Parathyroid adenoma (tissue), 2 donors: ENCODE data around the gene CYP2D6.
"Not testable (repeated sequence)": the region's sequence is repeated elsewhere in the genome, so short reads cannot be mapped to it uniquely, and the experiment has no call there.

Experiments used
- H2AFZ ChIP-seq: fragments of 300-600 bp; sonication (generic); one replicate; pipeline ENCODE4 v1.7.0; 2017; ENCODE audit warnings: antibody characterized with exemption, mild to moderate bottlenecking
- H3K27ac ChIP-seq: fragments of 300-600 bp; sonication (generic); one replicate; pipeline ENCODE4 v1.7.0; 2017
- H3K27me3 ChIP-seq: fragments of 300-600 bp; sonication (generic); one replicate; pipeline ENCODE4 v1.7.0; 2017; ENCODE audit warnings: low read length; ENCODE audit not compliant: control insufficient read depth, insufficient read depth
- H3K36me3 ChIP-seq: fragments of 300-600 bp; sonication (generic); one replicate; pipeline ENCODE4 v1.7.0; 2017; ENCODE audit warnings: low read length; ENCODE audit not compliant: control insufficient read depth, insufficient read depth
- H3K4me1 ChIP-seq: fragments of 300-600 bp; sonication (generic); one replicate; pipeline ENCODE4 v1.7.0; 2017; ENCODE audit warnings: control low read depth
- H3K4me2 ChIP-seq: fragments of 300-600 bp; sonication (generic); one replicate; pipeline ENCODE4 v1.7.0; 2017; ENCODE audit warnings: low read length
- H3K4me3 ChIP-seq: fragments of 300-600 bp; sonication (generic); one replicate; pipeline ENCODE4 v1.7.0; 2017; ENCODE audit warnings: low read depth, low read length
- H3K79me2 ChIP-seq: fragments of 300-600 bp; sonication (generic); one replicate; pipeline ENCODE4 v1.7.0; 2017; ENCODE audit warnings: control low read depth
- H3K9ac ChIP-seq: fragments of 300-600 bp; sonication (generic); one replicate; pipeline ENCODE4 v1.7.0; 2017; ENCODE audit warnings: mild to moderate bottlenecking
- H3K9me3 ChIP-seq: fragments of 300-600 bp; sonication (generic); one replicate; pipeline ENCODE4 v1.7.0; 2017; ENCODE audit warnings: low read length; ENCODE audit not compliant: control insufficient read depth
- TF ChIP-seq, protein P1 (sequence below): fragments of 300-600 bp; sonication (generic); IDR thresholded peaks from one replicate; pipeline ENCODE4 v1.7.0; 2017; ENCODE audit warnings: antibody characterized with exemption, mild to moderate bottlenecking
- donor health status: primary hyperparathyroidism.

Gene CYP2D6

DNA sequence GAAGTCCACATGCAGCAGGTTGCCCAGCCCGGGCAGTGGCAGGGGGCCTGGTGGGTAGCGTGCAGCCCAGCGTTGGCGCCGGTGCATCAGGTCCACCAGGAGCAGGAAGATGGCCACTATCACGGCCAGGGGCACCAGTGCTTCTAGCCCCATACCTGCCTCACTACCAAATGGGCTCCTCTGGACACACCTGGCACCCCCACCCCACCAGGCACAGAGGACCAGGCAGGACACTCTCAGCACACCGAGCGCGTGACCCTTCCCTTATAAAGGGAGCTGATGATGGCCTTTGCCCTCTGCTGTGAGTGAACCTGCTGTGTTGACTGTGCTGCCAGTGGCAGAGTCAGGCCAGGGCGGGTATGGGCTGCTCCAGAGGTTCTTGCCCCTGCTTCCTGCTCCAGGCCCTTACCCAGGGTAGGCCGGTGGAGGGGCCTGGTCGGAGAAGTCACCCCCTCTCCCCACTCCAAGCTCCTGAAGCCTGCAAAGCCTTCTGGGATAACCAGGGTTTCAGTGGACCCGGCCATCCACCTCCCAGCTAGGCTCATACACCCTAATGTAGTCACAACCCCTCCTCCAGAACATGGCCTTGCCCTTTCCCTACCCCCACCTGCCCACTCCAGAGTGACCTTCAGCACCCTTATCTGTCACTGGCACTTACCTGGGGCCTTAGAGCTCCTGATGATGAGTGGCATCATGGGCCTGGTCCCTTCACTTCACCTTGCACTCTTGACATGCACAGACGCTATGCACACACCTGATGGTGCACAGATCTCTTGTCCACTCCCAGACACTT, at the start of gene CYP2D6:
CYP2D6 (minus strand) TSS at position 172 of the 793 bp plus-strand sequence; CDS start at position 153, 19 bp downstream.
- H3K27ac ChIP-seq, H3K27me3 ChIP-seq, H3K4me3 ChIP-seq, H3K79me2 ChIP-seq, H3K36me3 ChIP-seq, H3K4me2 ChIP-seq, H3K9ac ChIP-seq, H3K4me1 ChIP-seq, H3K9me3 ChIP-seq, H2AFZ ChIP-seq: not testable (repeated sequence)

DNA sequence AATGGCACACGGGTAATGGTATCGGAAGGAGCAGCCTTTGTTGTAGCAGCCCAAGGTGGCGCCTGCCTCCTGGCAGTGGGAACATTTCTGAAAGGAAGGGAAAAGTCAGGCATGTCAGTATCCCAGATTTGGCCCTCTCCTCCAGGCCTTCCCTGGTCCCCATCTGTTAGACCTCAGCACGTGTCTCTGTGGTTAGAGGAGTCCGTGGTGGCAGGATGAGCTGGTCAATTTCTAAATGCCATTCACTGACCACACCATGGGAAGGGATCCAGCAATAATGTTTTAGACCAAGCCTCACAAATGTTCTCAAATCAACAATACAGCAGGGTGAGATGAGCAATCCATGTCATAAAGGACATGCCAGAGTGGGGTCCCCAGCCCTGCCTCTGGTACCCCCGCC, 49.0 kb upstream of the CYP2D6 start:
- no peak overlapping the region for H3K27ac ChIP-seq
- H3K4me1 ChIP-seq, result no peaks in the 10 kb centered on the region
- H3K9ac ChIP-seq, result no peak overlapping the region
- TF ChIP-seq, protein P1, sequence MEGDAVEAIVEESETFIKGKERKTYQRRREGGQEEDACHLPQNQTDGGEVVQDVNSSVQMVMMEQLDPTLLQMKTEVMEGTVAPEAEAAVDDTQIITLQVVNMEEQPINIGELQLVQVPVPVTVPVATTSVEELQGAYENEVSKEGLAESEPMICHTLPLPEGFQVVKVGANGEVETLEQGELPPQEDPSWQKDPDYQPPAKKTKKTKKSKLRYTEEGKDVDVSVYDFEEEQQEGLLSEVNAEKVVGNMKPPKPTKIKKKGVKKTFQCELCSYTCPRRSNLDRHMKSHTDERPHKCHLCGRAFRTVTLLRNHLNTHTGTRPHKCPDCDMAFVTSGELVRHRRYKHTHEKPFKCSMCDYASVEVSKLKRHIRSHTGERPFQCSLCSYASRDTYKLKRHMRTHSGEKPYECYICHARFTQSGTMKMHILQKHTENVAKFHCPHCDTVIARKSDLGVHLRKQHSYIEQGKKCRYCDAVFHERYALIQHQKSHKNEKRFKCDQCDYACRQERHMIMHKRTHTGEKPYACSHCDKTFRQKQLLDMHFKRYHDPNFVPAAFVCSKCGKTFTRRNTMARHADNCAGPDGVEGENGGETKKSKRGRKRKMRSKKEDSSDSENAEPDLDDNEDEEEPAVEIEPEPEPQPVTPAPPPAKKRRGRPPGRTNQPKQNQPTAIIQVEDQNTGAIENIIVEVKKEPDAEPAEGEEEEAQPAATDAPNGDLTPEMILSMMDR, result no peak
- H3K4me2 ChIP-seq, result no peak overlapping the region
- H3K27me3 ChIP-seq, result no peaks in the 10 kb centered on the region
- H3K9me3 ChIP-seq, result no peaks in the 10 kb centered on the region
- H3K36me3 ChIP-seq, result no peaks in the 10 kb centered on the region
- H3K79me2 ChIP-seq, result no peaks in the 10 kb centered on the region
- no peak overlapping the region for H3K4me3 ChIP-seq
- H2AFZ ChIP-seq, result no peak overlapping the region

DNA sequence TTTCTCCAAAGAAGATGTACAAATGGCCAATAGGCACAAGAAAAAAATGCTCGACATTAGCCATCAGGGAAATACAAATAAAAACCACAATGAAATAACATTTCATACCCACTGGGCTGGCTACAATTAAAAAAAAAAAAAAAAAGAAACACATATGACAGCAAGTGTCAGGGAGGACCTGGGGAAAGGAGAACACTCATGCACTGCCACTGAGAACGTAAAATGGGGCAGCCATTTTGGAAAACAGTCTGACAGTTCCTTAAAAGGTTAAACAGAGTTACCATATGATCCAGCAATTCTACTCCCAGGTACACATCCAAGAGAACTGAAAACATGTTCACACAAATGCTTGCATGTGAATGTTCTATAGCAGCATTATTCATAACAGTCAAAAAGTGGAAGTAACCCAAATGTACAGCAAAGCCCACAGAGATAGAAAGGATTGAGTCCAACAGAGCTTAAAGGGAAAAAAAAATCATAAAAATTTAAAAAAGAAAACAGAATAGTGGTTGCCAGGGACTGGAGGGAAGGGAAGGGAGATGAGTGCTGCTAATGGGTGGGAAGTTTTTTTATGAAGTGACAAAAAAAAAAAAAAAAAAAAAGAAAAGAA, 48.4 kb upstream of the CYP2D6 start:
- TF ChIP-seq, protein P1, result no peak

DNA sequence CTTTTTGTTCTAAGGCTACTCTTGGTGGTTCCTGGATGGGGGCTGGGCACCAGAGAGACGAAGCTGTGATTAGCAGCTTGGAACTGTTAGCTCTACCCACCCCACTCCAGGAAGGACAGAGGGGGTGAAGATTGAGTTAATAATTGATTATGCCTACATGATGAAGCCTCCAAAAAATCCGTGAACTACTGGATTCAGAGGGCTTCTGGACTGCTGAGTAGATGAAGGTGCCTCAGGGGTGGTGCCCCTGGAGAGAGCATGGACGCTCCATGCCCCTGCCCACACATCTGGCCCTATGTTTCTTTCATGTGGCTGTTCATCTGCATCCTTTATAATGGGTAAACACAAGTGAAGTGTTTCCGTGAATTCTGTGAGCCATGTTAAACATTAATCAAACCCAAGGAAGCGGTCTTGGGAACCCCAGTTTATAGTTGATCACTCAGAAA, 47.3 kb upstream of the CYP2D6 start:
- Histone ChIP-seq H3K9me3 (no peaks in the 10 kb centered on the region), H3K9ac (no peak overlapping the region), H3K4me1 (no peaks in the 10 kb centered on the region), H3K27ac (no peak overlapping the region), H3K36me3 (no peaks in the 10 kb centered on the region), H3K27me3 (no peaks in the 10 kb centered on the region), H2AFZ (no peak overlapping the region), H3K4me2 (no peak overlapping the region), H3K79me2 (no peaks in the 10 kb centered on the region), H3K4me3 (no peak overlapping the region)
- TF ChIP-seq, protein P1, result no peak

More for the DNA sequence above, 48.4 kb upstream of the CYP2D6 start:
- H2AFZ ChIP-seq, result no peak overlapping the region
- no peak overlapping the region for H3K4me2 ChIP-seq
- H3K4me1 ChIP-seq, result no peaks in the 10 kb centered on the region
- no peak overlapping the region for H3K4me3 ChIP-seq
- no peaks in the 10 kb centered on the region for H3K27me3 ChIP-seq
- H3K9me3 ChIP-seq, result no peaks in the 10 kb centered on the region
- H3K27ac ChIP-seq, result no peak overlapping the region
- no peaks in the 10 kb centered on the region for H3K79me2 ChIP-seq
- no peak overlapping the region for H3K9ac ChIP-seq
- H3K36me3 ChIP-seq, result no peaks in the 10 kb centered on the region

DNA sequence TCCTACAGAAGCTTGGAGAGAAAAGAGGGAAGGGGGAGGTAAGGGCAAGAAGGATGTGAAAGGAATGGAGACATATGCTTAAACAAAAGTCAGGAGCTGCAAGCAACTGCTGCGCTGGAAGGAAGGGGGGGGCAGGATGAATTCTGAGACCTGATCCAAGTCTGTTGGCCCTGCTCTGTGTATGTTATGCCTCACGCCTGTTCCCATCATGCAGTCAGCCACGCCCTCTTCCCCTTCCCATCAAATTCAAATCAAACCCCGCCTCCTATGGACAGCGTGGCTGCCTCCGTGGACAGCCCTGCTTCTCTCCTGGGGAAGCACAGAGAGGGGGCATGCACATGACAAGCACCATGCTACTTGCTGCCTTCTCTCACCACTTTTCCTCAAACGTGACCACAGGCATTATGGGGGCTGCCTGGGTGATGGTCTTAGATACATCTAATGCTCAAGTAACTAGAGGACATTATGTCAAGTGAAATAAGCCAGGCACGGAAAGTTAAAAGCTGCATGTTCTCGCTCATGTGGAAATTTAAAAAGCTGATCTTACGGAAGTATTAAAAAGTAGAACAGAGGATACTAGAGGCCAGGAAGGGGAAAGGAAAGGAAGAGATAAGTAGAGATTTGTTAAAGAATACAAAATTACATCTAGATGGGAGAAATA, 45.8 kb upstream of the CYP2D6 start:
- Histone ChIP-seq H3K9me3 (no peaks in the 10 kb centered on the region), H3K27me3 (no peaks in the 10 kb centered on the region), H3K36me3 (no peaks in the 10 kb centered on the region), H3K4me2 (no peak overlapping the region), H3K9ac (no peak overlapping the region), H3K4me1 (no peaks in the 10 kb centered on the region), H2AFZ (no peak overlapping the region), H3K27ac (no peak overlapping the region), H3K4me3 (no peak overlapping the region), H3K79me2 (no peaks in the 10 kb centered on the region)
- TF ChIP-seq, protein P1, result no peak
